ENCODE data around the gene ANKS1B.

DNA sequence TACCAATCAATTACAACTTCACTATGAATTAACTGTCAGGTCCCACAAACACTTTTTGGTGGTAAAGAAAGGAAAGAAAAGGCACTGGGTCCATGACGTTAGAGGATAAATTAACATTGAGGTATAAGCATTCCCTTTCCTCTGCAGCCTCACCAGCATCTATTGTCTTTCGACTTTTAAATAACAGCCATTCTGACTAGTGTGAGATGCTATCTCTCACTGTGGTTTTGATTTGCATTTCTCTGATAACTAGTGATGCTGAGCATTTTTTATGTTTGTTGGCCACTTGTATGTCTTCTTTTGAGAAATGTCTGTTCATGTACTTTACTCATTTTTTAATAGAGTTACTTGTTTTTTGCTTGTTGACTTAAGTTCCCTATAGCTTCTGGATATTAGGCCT, 9.4 kb downstream of the ANKS1B start:
- TF ChIP-seq, protein P1, sequence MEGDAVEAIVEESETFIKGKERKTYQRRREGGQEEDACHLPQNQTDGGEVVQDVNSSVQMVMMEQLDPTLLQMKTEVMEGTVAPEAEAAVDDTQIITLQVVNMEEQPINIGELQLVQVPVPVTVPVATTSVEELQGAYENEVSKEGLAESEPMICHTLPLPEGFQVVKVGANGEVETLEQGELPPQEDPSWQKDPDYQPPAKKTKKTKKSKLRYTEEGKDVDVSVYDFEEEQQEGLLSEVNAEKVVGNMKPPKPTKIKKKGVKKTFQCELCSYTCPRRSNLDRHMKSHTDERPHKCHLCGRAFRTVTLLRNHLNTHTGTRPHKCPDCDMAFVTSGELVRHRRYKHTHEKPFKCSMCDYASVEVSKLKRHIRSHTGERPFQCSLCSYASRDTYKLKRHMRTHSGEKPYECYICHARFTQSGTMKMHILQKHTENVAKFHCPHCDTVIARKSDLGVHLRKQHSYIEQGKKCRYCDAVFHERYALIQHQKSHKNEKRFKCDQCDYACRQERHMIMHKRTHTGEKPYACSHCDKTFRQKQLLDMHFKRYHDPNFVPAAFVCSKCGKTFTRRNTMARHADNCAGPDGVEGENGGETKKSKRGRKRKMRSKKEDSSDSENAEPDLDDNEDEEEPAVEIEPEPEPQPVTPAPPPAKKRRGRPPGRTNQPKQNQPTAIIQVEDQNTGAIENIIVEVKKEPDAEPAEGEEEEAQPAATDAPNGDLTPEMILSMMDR (IDR thresholded peaks at IDR 0.05): no peak
- TF ChIP-seq POLR2A (IDR thresholded peaks at IDR 0.05): no peak
- TF ChIP-seq EP300 (IDR thresholded peaks at IDR 0.05): no peak
- TF ChIP-seq POLR2AphosphoS5 (IDR thresholded peaks at IDR 0.05): no peak

Data from suprapubic skin (tissue), 4 donors.